SK-N-SH treated with all-trans-retinoic acid at 6 μM for 48 hours (cell line): ENCODE measurements around the gene STK32A.

Source experiments
- ATAC-seq: fragments of 200-7000 bp; cut with Tn5 transposase; 3 replicates; pipeline ENCODE4 v1.9.1; 2020; ENCODE audit warnings: mild to moderate bottlenecking, moderate library complexity
- ARNTL ChIP-seq: fragments of 450-650 bp; formaldehyde crosslinking; IDR thresholded peaks from 2 replicates; pipeline ENCODE4 v1.5.0; 2020; ENCODE audit warnings: low read depth, mild to moderate bottlenecking, moderate library complexity, borderline replicate concordance
- BACH2 ChIP-seq: fragments of 250-450 bp; sonication (Bioruptor Pico); IDR thresholded peaks from 2 replicates; pipeline ENCODE4 v1.9.0; 2021; ENCODE audit warnings: mild to moderate bottlenecking, borderline replicate concordance
- CSDC2 ChIP-seq: fragments of 250-450 bp; sonication (Bioruptor Pico); IDR thresholded peaks from 2 replicates; pipeline ENCODE4 v1.5.0; 2020; ENCODE audit warnings: mild to moderate bottlenecking, moderate library complexity
- CSRNP3 ChIP-seq: fragments of 250-450 bp; sonication (Bioruptor Pico); IDR thresholded peaks from 2 replicates; pipeline ENCODE4 v1.5.1; 2021; ENCODE audit warnings: mild to moderate bottlenecking, moderate library complexity
- GLIS3 ChIP-seq: fragments of 250-450 bp; sonication (Bioruptor Pico); IDR thresholded peaks from 2 replicates; pipeline ENCODE4 v1.5.0; 2020; ENCODE audit warnings: mild to moderate bottlenecking, moderate library complexity
- ISL1 ChIP-seq: fragments of 250-450 bp; sonication (Bioruptor Pico); IDR thresholded peaks from 2 replicates; pipeline ENCODE4 v2.1.2; 2022; ENCODE audit warnings: mild to moderate bottlenecking, moderate library complexity
- OSR1 ChIP-seq: fragments of 250-450 bp; sonication (Bioruptor Pico); IDR thresholded peaks from 2 replicates; pipeline ENCODE4 v1.8.0; 2022; ENCODE audit warnings: moderate library complexity, mild to moderate bottlenecking, inconsistent platforms
- PPARA ChIP-seq: fragments of 250-450 bp; sonication (Bioruptor Pico); IDR thresholded peaks from 2 replicates; pipeline ENCODE4 v1.5.0; 2020; ENCODE audit warnings: mild to moderate bottlenecking, borderline replicate concordance
- RARB ChIP-seq: fragments of 250-450 bp; sonication (Bioruptor Pico); IDR thresholded peaks from 2 replicates; pipeline ENCODE4 v1.8.0; 2021; ENCODE audit warnings: mild to moderate bottlenecking, moderate library complexity
- TSHZ2 ChIP-seq: fragments of 250-450 bp; sonication (Bioruptor Pico); IDR thresholded peaks from 2 replicates; pipeline ENCODE4 v1.5.0; 2020; ENCODE audit warnings: mild to moderate bottlenecking, moderate library complexity
- ZC3H10 ChIP-seq: fragments of 250-450 bp; sonication (Bioruptor Pico); IDR thresholded peaks from 2 replicates; pipeline ENCODE4 v1.5.1; 2021; ENCODE audit warnings: mild to moderate bottlenecking, moderate library complexity
- ZFP3 ChIP-seq: fragments of 250-450 bp; sonication (Bioruptor Pico); IDR thresholded peaks from 2 replicates; pipeline ENCODE4 v1.5.0; 2020; ENCODE audit warnings: mild to moderate bottlenecking, moderate library complexity
- ZFP30 ChIP-seq: fragments of 450-650 bp; formaldehyde crosslinking; IDR thresholded peaks from 2 replicates; pipeline ENCODE4 v1.5.0; 2022; ENCODE audit warnings: mild to moderate bottlenecking, moderate library complexity
- ZNF565 ChIP-seq: fragments of 450-650 bp; formaldehyde crosslinking; conservative IDR thresholded peaks from 2 replicates; pipeline ENCODE4 v1.5.0; 2020; ENCODE audit warnings: low read depth, mild to moderate bottlenecking, moderate library complexity
- ZNF70 ChIP-seq: fragments of 450-650 bp; formaldehyde crosslinking; IDR thresholded peaks from 2 replicates; pipeline ENCODE4 v1.5.0; 2020; ENCODE audit warnings: mild to moderate bottlenecking, moderate library complexity
- ZNF8 ChIP-seq: fragments of 450-650 bp; formaldehyde crosslinking; IDR thresholded peaks from 2 replicates; pipeline ENCODE4 v1.5.0; 2020; ENCODE audit warnings: mild to moderate bottlenecking, moderate library complexity
- TF ChIP-seq, protein P1 (sequence below): fragments of 250-450 bp; sonication (Bioruptor Pico); IDR thresholded peaks from 2 replicates; pipeline ENCODE4 v1.8.0; 2020; ENCODE audit warnings: mild to moderate bottlenecking, moderate library complexity, borderline replicate concordance
- TF ChIP-seq, protein P2 (sequence below): fragments of 250-450 bp; sonication (Bioruptor Pico); IDR thresholded peaks from 2 replicates; pipeline ENCODE4 v1.5.1; 2020; ENCODE audit warnings: low read depth, mild to moderate bottlenecking, moderate library complexity
- TF ChIP-seq, protein P3 (sequence below): fragments of 250-450 bp; sonication (Bioruptor Pico); IDR thresholded peaks from 2 replicates; pipeline ENCODE4 v1.8.0; 2021; ENCODE audit warnings: low read depth, mild to moderate bottlenecking, moderate library complexity, borderline replicate concordance

STK32A gene

DNA sequence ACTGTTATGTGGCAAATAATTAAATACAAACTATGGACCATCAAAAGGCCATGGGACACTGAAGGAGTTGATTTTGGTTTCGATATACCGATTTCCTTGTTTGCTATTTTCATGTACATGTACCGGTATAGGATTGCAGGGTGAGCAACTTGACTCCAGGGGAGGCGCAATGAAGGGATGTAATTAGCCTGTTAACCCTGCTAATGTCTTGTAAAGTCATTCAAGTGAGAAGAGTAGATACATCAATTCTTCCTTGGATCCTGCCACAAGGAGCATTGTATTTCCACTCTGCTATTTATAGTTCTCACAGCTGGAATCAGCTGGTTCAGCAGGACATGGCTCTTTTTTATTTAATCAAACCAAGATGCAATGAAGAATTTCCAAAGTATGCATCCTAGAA is 102.0 kb downstream of the STK32A start (continued):
- TF ChIP-seq CSDC2 (CRISPR knock-in tag) (no peak), ZNF70 (no peak), TSHZ2 (no peak), RARB (CRISPR knock-in tag) (no peak)

- TF ChIP-seq ZFP30 (CRISPR knock-in tag) (no peak), ZNF70 (no peak), ZNF565 (no peak)
- ATAC-seq: no peak
These were observed 104.5 kb downstream of the STK32A start for GRCh38 chr5:147339313-147339712.

DNA sequence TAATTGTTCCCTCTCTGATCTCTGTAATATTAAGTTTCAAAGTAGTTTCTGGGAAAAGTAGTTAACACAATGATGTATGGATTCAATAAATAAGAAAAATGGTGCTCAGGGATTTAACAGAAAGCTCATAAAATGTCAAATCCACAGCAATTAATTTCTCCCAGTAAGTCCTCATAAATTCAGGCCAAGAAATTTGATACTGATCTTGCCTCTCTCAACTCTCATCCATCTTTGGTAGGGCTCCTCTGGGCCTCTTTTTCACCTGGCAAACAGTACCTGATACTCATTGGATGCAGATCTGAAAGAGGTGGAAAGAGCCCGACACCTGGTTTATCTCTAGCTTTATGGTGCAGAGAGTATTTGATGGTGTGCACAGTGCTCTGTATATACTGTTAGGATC is 106.1 kb downstream of the STK32A start:
- ATAC-seq: no peak
- TF ChIP-seq BACH2 (CRISPR knock-in tag) (no peak), OSR1 (CRISPR knock-in tag) (no peak), ARNTL (CRISPR knock-in tag) (no peak), TSHZ2 (no peak), GLIS3 (CRISPR knock-in tag) (no peak)
- TF ChIP-seq, protein P1, sequence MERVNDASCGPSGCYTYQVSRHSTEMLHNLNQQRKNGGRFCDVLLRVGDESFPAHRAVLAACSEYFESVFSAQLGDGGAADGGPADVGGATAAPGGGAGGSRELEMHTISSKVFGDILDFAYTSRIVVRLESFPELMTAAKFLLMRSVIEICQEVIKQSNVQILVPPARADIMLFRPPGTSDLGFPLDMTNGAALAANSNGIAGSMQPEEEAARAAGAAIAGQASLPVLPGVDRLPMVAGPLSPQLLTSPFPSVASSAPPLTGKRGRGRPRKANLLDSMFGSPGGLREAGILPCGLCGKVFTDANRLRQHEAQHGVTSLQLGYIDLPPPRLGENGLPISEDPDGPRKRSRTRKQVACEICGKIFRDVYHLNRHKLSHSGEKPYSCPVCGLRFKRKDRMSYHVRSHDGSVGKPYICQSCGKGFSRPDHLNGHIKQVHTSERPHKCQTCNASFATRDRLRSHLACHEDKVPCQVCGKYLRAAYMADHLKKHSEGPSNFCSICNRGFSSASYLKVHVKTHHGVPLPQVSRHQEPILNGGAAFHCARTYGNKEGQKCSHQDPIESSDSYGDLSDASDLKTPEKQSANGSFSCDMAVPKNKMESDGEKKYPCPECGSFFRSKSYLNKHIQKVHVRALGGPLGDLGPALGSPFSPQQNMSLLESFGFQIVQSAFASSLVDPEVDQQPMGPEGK (CRISPR knock-in tag): no peak
- TF ChIP-seq, all 23 proteins: peak for 0

DNA sequence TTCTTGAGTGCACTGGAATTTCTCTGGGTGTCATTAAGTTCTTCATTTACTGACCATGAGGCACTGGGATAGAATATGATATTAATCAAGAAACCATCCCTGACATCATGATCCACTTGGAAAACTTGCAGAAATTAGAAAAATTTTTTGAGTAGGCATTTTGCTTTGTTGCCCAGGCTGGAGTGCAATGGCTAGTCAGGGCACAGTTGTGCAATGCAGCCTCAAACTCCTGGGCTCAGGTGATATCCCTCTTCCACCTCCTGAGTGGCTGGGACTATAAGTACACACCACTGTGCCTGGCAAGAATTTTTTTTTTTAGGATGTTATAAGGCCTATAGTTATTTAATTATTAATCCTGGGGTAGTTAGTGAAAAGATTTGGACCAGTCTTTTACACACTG is 106.5 kb downstream of the STK32A start:
- no peak for ATAC-seq
- TF ChIP-seq TSHZ2: no peak
- no peak for TF ChIP-seq BACH2 (CRISPR knock-in tag)
- no peak for TF ChIP-seq CSRNP3 (CRISPR knock-in tag)
- TF ChIP-seq ZFP3 (CRISPR knock-in tag): no peak
- no peak for TF ChIP-seq ZFP30 (CRISPR knock-in tag)
- TF ChIP-seq, protein P2, sequence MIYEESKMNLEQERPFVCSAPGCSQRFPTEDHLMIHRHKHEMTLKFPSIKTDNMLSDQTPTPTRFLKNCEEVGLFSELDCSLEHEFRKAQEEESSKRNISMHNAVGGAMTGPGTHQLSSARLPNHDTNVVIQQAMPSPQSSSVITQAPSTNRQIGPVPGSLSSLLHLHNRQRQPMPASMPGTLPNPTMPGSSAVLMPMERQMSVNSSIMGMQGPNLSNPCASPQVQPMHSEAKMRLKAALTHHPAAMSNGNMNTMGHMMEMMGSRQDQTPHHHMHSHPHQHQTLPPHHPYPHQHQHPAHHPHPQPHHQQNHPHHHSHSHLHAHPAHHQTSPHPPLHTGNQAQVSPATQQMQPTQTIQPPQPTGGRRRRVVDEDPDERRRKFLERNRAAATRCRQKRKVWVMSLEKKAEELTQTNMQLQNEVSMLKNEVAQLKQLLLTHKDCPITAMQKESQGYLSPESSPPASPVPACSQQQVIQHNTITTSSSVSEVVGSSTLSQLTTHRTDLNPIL: no peak
- no peak for TF ChIP-seq CSDC2 (CRISPR knock-in tag)
- no peak for TF ChIP-seq ISL1 (CRISPR knock-in tag)
- TF ChIP-seq ZNF565: no peak
- TF ChIP-seq ARNTL (CRISPR knock-in tag): no peak
- TF ChIP-seq ZNF8 (CRISPR knock-in tag): no peak
- TF ChIP-seq RARB (CRISPR knock-in tag): no peak
- no peak for TF ChIP-seq PPARA (CRISPR knock-in tag)
- no peak for TF ChIP-seq ZNF70
- TF ChIP-seq, protein P3, sequence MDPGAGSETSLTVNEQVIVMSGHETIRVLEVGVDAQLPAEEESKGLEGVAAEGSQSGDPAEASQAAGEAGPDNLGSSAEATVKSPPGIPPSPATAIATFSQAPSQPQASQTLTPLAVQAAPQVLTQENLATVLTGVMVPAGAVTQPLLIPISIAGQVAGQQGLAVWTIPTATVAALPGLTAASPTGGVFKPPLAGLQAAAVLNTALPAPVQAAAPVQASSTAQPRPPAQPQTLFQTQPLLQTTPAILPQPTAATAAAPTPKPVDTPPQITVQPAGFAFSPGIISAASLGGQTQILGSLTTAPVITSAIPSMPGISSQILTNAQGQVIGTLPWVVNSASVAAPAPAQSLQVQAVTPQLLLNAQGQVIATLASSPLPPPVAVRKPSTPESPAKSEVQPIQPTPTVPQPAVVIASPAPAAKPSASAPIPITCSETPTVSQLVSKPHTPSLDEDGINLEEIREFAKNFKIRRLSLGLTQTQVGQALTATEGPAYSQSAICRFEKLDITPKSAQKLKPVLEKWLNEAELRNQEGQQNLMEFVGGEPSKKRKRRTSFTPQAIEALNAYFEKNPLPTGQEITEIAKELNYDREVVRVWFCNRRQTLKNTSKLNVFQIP (CRISPR knock-in tag): no peak
- no peak for TF ChIP-seq ZC3H10 (CRISPR knock-in tag)
- TF ChIP-seq GLIS3 (CRISPR knock-in tag): no peak
